Measurements from ENCODE around the gene SEC14L2.
A peak's percentile ranks its signal among the peaks of the same experiment; 100 is the strongest.

The SEC14L2 gene

DNA sequence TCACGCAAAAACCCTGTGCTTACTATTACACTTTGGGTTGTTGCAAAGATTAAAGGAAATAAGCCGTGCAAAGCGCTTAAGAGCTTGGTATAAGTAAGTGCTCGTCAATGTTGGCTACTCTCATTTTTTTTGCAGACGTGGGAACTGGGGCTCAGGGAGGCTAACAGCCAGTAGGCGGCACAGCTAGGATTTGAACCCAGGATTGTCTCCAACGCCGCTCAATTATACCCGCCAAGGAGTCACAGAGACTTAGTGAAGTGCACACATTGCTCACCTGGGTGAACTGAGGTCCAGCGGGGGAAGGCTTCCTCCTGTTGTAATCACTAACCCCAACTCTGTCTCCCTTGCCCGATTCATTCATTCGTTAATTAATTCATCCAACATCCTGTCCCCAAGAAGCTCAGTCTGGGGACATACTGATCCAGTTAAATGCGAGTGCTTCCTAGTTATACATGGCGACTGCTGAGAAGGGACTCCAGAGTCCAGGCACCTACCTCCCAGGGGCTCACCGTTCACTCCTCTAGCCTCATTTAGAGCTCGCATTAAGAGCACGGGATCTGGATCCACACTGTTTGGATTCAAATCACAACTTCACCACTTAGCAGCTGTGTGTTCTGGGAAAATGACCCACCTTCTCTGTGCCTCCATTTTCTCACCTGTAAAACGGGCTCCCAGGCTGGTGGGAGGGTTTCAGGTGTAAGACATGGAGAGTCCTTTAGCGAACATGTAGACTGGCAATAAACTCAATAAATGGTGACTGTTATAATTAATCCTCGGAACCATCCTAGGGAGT lies 27.9 kb downstream of the SEC14L2 start:
- FAIRE-seq (no peak), DNase-seq (ENCODE audit: insufficient read length, low spot score) (no peak)
- TF ChIP-seq CTCF (IDR thresholded peaks at IDR 0.05; ENCODE audit: insufficient read depth, missing control alignments): peak; percentile 13

DNA sequence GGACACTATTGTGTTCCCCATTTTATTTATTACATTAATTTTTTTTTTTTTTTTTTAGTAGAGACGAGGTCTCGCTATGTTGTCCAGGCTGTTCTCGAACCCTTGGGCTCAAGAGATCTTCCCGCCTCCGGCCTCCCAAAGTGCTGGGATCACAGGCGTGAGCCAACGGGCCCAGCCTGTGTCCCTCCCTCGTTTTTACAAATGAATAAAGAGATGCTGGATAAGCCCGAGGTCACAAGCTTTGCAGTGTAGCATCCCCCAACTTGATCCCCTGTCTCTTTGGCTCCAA lies 28.5 kb downstream of the SEC14L2 start:
- FAIRE-seq (no peak), DNase-seq (ENCODE audit: insufficient read length, low spot score) (no peak)
- TF ChIP-seq CTCF (IDR thresholded peaks at IDR 0.05; ENCODE audit: insufficient read depth, missing control alignments): no peak

GRCh38 chr22:30425616-30426387 lies 29.0 kb downstream of the SEC14L2 start, which contains the start of gene MTFP1:
TSS of gene MTFP1 (plus strand) at chr22:30425768. CDS start at chr22:30425880, 112 bp downstream.
- no peak for TF ChIP-seq CTCF (IDR thresholded peaks at IDR 0.05; ENCODE audit: insufficient read depth, missing control alignments)
- FAIRE-seq: no peak
- DNase-seq (ENCODE audit: insufficient read length, low spot score): no peak

DNA sequence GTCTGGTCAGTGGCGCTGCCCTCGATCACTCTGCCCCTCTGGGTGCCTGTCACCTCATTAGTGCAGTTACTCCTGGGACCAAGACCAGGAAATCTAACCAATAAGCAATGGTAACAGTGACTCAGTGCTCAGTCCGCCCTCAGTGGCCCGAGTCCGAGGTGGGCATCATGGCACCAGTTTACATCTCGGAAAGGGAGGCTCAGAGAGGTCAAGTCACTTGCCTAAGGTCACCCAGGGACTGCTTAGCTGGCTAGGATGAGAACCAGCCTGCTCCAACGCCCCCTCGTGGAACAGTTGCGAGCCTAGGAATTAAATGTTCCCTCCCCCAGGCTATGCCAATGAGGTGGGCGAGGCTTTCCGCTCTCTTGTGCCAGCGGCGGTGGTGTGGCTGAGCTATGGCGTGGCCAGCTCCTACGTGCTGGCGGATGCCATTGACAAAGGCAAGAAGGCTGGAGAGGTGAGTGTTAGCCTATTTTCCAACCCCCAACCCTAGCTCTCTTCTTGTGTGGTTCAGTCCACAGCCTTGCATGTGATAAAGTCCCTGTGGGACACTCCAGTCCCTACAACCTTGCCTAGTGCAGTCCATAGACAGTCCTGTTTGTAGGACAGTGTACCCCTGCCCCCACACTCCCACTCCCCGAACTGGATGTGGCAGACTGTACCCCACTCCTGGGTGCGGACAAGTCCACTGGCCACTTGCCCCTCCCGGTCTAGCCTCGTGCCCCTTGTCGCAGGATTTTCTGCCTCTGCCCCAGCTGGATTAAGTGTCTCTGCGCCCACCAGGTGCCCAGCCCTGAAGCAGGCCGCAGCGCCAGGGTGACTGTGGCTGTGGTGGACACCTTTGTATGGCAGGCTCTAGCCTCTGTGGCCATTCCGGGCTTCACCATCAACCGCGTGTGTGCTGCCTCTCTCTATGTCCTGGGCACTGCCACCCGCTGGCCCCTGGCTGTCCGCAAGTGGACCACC lies 29.9 kb downstream of the SEC14L2 start:
- FAIRE-seq (no peak), DNase-seq (ENCODE audit: insufficient read length, low spot score) (no peak)
- peak; percentile 74 for TF ChIP-seq CTCF (IDR thresholded peaks at IDR 0.05; ENCODE audit: insufficient read depth, missing control alignments)

GRCh38 chr22:30427871-30428270 lies 31.1 kb downstream of the SEC14L2 start:
- FAIRE-seq (no peak), DNase-seq (ENCODE audit: insufficient read length, low spot score) (no peak)
- no peak for TF ChIP-seq CTCF (IDR thresholded peaks at IDR 0.05; ENCODE audit: insufficient read depth, missing control alignments)

GRCh38 chr22:30429887-30430286 lies 33.1 kb downstream of the SEC14L2 start:
- TF ChIP-seq CTCF (IDR thresholded peaks at IDR 0.05; ENCODE audit: insufficient read depth, missing control alignments): no peak
- DNase-seq (ENCODE audit: insufficient read length, low spot score) (no peak), FAIRE-seq (no peak)

All from D721Med (cell line).